Peyer's patch (tissue), 4 donors: ENCODE results near the gene DNMT1.

Source experiments
- CTCF ChIP-seq, 6 experiments: fragments of 450-650 bp in 4 of 6; fragments of 200-600 bp in 2 of 6; sonication (generic) in 1 of 6; IDR thresholded peaks; one replicate each; pipeline ENCODE4 v1.5.1; 2017 to 2019; ENCODE audit warnings: antibody characterized with exemption in 6 of 6, mild to moderate bottlenecking in 3 of 6, moderate library complexity in 1 of 6
- POLR2A ChIP-seq, 2 donors: fragments of 450-650 bp; IDR thresholded peaks; one replicate each; pipeline ENCODE4 v1.5.1; 2017; ENCODE audit warnings: antibody characterized with exemption in 2 of 2, mild to moderate bottlenecking in 2 of 2, moderate library complexity in 2 of 2

DNA sequence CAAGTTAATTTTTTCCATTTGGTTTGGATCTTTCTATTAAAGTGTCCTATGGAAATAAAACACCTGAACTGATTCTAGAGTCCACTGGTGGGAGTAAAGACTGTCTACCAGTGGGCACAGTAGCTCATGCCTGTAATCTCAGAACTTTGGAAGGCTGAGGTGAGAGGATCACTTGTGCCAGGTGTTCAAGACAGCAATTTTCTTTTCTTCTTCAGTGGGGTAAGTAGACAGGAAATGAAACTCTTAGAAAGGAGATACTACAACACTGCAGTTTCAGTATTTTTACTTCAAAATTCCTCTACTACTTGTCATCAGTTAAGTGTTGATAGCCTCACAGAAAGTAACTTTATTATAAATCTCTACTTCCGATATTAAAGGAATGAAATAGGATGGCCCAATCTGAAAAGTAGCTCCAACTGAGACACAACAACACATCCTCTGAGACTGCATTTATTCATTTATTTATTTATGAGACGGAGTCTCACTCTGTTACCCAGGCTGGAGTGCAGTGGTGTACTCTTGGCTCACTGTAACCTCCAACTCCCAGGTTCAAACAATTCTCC is 26.3 kb downstream of the DNMT1 start:
- no peak for TF ChIP-seq CTCF (IDR thresholded peaks at IDR 0.05)
- TF ChIP-seq POLR2A (IDR thresholded peaks at IDR 0.05): no peak
